Activated CD8-positive, alpha-beta memory T cell treated with anti-CD3 and anti-CD28 coated beads for 36 hours (primary cell): ENCODE measurements around the gene UBE2G1. TPM values are rescaled to one million over a fixed set of nuclear protein-coding genes. Genes with fewer than 3 reads are reported as not detected.

Experiments
- CTCF ChIA-PET: fragments of 350-600 bp; sonication (Branson Sonifier 250); formaldehyde crosslinking; loops from one replicate; lab custom pipeline; 2021; ENCODE audit warnings: antibody characterized with exemption; lab: Charles Lee
- POLR2A ChIA-PET: fragments of 350-600 bp; sonication (Branson Sonifier 250); formaldehyde crosslinking; loops from one replicate; lab custom pipeline; 2021; ENCODE audit warnings: antibody characterized with exemption; lab: Charles Lee
- total RNA-seq, 2 experiments: library from RNA; stranded (reverse); gene quantifications; one replicate each; pipeline ENCODE4 v1.2.3, GENCODE V29; 2021

UBE2G1 gene
- total RNA-seq, 2 experiments from 2014 or later: 64.1 to 69.5 TPM

GRCh38 chr17:4241535-4241934 is 124.9 kb downstream of the UBE2G1 start:
- ChIA-PET POLR2A (no interaction called here), CTCF (no interaction called here)

- CTCF ChIA-PET: no interaction called here
- POLR2A ChIA-PET: no interaction called here
Observed at GRCh38 chr17:4236456-4236855, 130.0 kb downstream of the UBE2G1 start.

GRCh38 chr17:4235372-4236279 is 130.8 kb downstream of the UBE2G1 start:
- CTCF ChIA-PET: no interaction called here
- POLR2A ChIA-PET: no interaction called here

GRCh38 chr17:4234401-4234800 is 132.1 kb downstream of the UBE2G1 start:
- ChIA-PET POLR2A (no interaction called here), CTCF (no interaction called here)

- ChIA-PET CTCF (no interaction called here), POLR2A (interaction anchor here (0.5 to 0.6 kb wide), 2 partner anchors 53 to 632 kb away, joined by 4 to 5 read pairs; no protein-coding TSS in a partner anchor)
Observed at GRCh38 chr17:4233668-4234258, 132.7 kb downstream of the UBE2G1 start.

GRCh38 chr17:4232168-4232813 is 134.2 kb downstream of the UBE2G1 start:
- POLR2A ChIA-PET: no interaction called here
- CTCF ChIA-PET: no interaction called here

GRCh38 chr17:4229627-4230541 is 136.6 kb downstream of the UBE2G1 start:
- ChIA-PET CTCF (no interaction called here), POLR2A (no interaction called here)

GRCh38 chr17:4221899-4222659 is 144.4 kb downstream of the UBE2G1 start:
- ChIA-PET CTCF (no interaction called here), POLR2A (no interaction called here)

- ChIA-PET CTCF (no interaction called here), POLR2A (no interaction called here)
Observed at GRCh38 chr17:4221163-4221562, 145.3 kb downstream of the UBE2G1 start.

GRCh38 chr17:4220655-4221054 is 145.8 kb downstream of the UBE2G1 start:
- ChIA-PET POLR2A (no interaction called here), CTCF (interaction anchor here (0.9 to 1.4 kb wide), 2 partner anchors 29 to 193 kb away, joined by 4 read pairs; no protein-coding TSS in a partner anchor)

Other genes starting within 250 kb of the UBE2G1 start
- gene ZZEF1, start 223.6 kb downstream of the UBE2G1 start, total RNA-seq: 10 to 100 TPM; 32.9 to 35.7 TPM
- 10 to 100 TPM in 1 of 2 experiments, 1 to 10 TPM in 1; 9.6 to 10.4 TPM for gene CYB5D2, start 223.5 kb downstream of the UBE2G1 start, total RNA-seq
- 10 to 100 TPM; 35.4 to 36.6 TPM for gene ANKFY1, start 102.7 kb downstream of the UBE2G1 start, total RNA-seq
- 10 to 100 TPM; 17.8 to 20.5 TPM for gene SPNS3, start 67.3 kb upstream of the UBE2G1 start, total RNA-seq
- under 1 TPM; 0.42 to 0.61 TPM for gene SPNS2, start 132.2 kb upstream of the UBE2G1 start, total RNA-seq
- gene MYBBP1A, start 188.7 kb upstream of the UBE2G1 start, total RNA-seq: 100 to 1,000 TPM; 154 to 157 TPM
- gene GGT6, start 193.9 kb upstream of the UBE2G1 start, total RNA-seq: not detected
- gene SMTNL2, start 217.9 kb upstream of the UBE2G1 start, total RNA-seq: not detected